Measurements from ENCODE around the gene PMAIP1.

The PMAIP1 gene

GRCh38 chr18:59892123-59892522 lies 7.7 kb upstream of the PMAIP1 start:
- H3K27ac ChIP-seq, result no peak overlapping the region
- TF ChIP-seq CTCF (conservative IDR thresholded peaks at IDR 0.05), result no peak

- no peak overlapping the region for H3K27ac ChIP-seq
- TF ChIP-seq CTCF (conservative IDR thresholded peaks at IDR 0.05), result no peak
Observed at GRCh38 chr18:59893971-59894370, 5.8 kb upstream of the PMAIP1 start.

DNA sequence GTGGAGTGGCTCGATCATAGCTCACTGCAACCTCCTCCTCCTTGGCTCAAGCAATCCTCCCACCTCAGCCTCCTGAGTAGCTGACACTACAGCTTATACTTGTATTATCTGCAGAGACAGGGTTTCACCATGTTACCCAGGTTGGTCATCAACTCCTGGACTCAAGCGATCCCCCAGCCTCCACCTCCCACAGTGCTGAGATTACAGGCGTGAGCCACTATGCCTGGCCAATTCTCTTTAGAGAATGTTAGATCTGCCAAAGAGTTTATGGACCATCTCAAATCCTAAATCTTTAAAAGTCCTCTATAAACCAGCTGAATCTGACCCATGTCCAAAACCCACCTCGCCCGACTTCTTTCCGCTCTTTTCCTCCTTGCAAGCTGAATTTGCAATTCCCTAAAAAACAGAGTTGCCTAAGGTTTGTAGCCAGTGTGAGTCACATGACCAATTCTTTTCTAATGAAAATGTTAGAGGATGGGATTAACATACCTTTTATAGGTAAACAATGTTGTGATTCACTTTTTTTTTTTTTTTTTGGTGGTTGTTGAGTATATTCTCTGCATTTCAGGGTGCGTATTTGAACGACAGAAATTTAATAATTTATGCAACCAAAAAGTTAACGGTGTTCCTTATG lies 2.4 kb upstream of the PMAIP1 start:
- no peak overlapping the region for H3K27ac ChIP-seq
- TF ChIP-seq CTCF (conservative IDR thresholded peaks at IDR 0.05), result no peak

- TF ChIP-seq CTCF (conservative IDR thresholded peaks at IDR 0.05), result no peak
- H3K27ac ChIP-seq, result no peak overlapping the region
Observed at GRCh38 chr18:59898093-59898492, 1.7 kb upstream of the PMAIP1 start.

- no peak for TF ChIP-seq CTCF (conservative IDR thresholded peaks at IDR 0.05)
- H3K27ac ChIP-seq, result peak overlapping the region; percentile 80
Observed at GRCh38 chr18:59898609-59899297, 1.0 kb upstream of the PMAIP1 start.

GRCh38 chr18:59900222-59901128 lies 679 bp downstream of the PMAIP1 start:
- peak overlapping the region; percentile 80 for H3K27ac ChIP-seq
- no peak for TF ChIP-seq CTCF (conservative IDR thresholded peaks at IDR 0.05)

All from VCaP (cell line).